HEK293 (cell line): Measurements from ENCODE around the gene WWOX.

Experiments used
- CTCF ChIA-PET: fragments of 350-600 bp; formaldehyde crosslinking; extraction: SDS; loops from one replicate; lab custom pipeline; 2021; ENCODE audit warnings: antibody characterized with exemption; lab: Yijun Ruan, JAX
- POLR2A ChIA-PET: fragments of 300-600 bp; formaldehyde crosslinking; extraction: SDS; loops from one replicate; lab custom pipeline; 2020; ENCODE audit warnings: antibody characterized with exemption, inconsistent platforms; lab: Yijun Ruan, JAX
- H3K27ac ChIP-seq: fragments of 200-500 bp; sonication (Bioruptor generic); 2 replicates; pipeline ENCODE4 v1.5.1; 2014; ENCODE audit warnings: low read depth, low read length, control low read depth, inconsistent platforms; ENCODE audit errors: extremely low read depth
- H3K36me3 ChIP-seq, 2 experiments: fragments of 200-500 bp in 1 of 2; sonication (Bioruptor generic) in 1 of 2; 1 replicate in 1 of 2; 2 replicates in 1 of 2; pipeline ENCODE4 v1.5.1; 2014 to 2017; ENCODE audit warnings: inconsistent platforms in 2 of 2, low read length in 2 of 2; ENCODE audit not compliant: control insufficient read depth in 2 of 2, insufficient read depth in 1 of 2
- H3K4me1 ChIP-seq: fragments of 200-500 bp; sonication (Bioruptor generic); 2 replicates; pipeline ENCODE4 v1.5.1; 2014; ENCODE audit warnings: mild to moderate bottlenecking, low read length, inconsistent platforms; ENCODE audit not compliant: control insufficient read depth, insufficient read depth
- H3K4me3 ChIP-seq: 2 replicates; pipeline ENCODE4 v1.5.1; 2011; ENCODE audit warnings: low read depth, mild to moderate bottlenecking, control low read depth, low read length, moderate library complexity
- H3K9me3 ChIP-seq: fragments of 200-500 bp; sonication (Bioruptor generic); 2 replicates; pipeline ENCODE4 v1.5.1; 2014; ENCODE audit warnings: low read depth, low read length, inconsistent platforms; ENCODE audit not compliant: control insufficient read depth, insufficient read depth
- BCL11A ChIP-seq: fragments of 450-650 bp; formaldehyde crosslinking; IDR thresholded peaks from 2 replicates; pipeline ENCODE4 v1.5.1; 2016; ENCODE audit warnings: low read depth, missing biosample characterization, missing genetic modification characterization
- EGR2 ChIP-seq: fragments of 450-650 bp; formaldehyde crosslinking; IDR thresholded peaks from 2 replicates; pipeline ENCODE4 v1.5.1; 2016; ENCODE audit warnings: low read depth, missing biosample characterization, missing genetic modification characterization
- OSR2 ChIP-seq: fragments of 450-650 bp; formaldehyde crosslinking; IDR thresholded peaks from 2 replicates; pipeline ENCODE4 v1.5.1; 2016; ENCODE audit warnings: missing biosample characterization, missing genetic modification characterization
- PATZ1 ChIP-seq: fragments of 450-650 bp; formaldehyde crosslinking; IDR thresholded peaks from 2 replicates; pipeline ENCODE4 v1.5.1; 2016; ENCODE audit warnings: missing biosample characterization, missing genetic modification characterization
- REPIN1 ChIP-seq: fragments of 450-650 bp; formaldehyde crosslinking; IDR thresholded peaks from 2 replicates; pipeline ENCODE4 v1.5.1; 2017; ENCODE audit warnings: missing biosample characterization, missing genetic modification characterization, low read depth
- SALL2 ChIP-seq: fragments of 450-650 bp; formaldehyde crosslinking; IDR thresholded peaks from 2 replicates; pipeline ENCODE4 v1.5.0; 2017; ENCODE audit warnings: missing biosample characterization, mild to moderate bottlenecking, missing genetic modification characterization, borderline replicate concordance
- TRIM28 ChIP-seq: IDR thresholded peaks from 2 replicates; pipeline ENCODE4 v1.6.1; 2011; ENCODE audit warnings: low read length, control low read depth, borderline replicate concordance
- WT1 ChIP-seq: fragments of 450-650 bp; formaldehyde crosslinking; IDR thresholded peaks from 2 replicates; pipeline ENCODE4 v1.5.1; 2016; ENCODE audit warnings: missing biosample characterization, missing genetic modification characterization
- ZBTB21 ChIP-seq: fragments of 450-650 bp; formaldehyde crosslinking; IDR thresholded peaks from 2 replicates; pipeline ENCODE4 v1.5.1; 2017; ENCODE audit warnings: missing biosample characterization, missing genetic modification characterization
- ZBTB7A ChIP-seq: fragments of 450-650 bp; formaldehyde crosslinking; IDR thresholded peaks from 2 replicates; pipeline ENCODE4 v1.5.1; 2016; ENCODE audit warnings: low read depth, missing biosample characterization, missing genetic modification characterization
- ZNF138 ChIP-seq: fragments of 450-650 bp; formaldehyde crosslinking; IDR thresholded peaks from 2 replicates; pipeline ENCODE4 v1.5.1; 2016; ENCODE audit warnings: missing biosample characterization, missing genetic modification characterization, borderline replicate concordance
- ZNF23 ChIP-seq: fragments of 450-650 bp; formaldehyde crosslinking; IDR thresholded peaks from 2 replicates; pipeline ENCODE4 v1.5.1; 2016; ENCODE audit warnings: missing biosample characterization, missing genetic modification characterization, borderline replicate concordance
- ZNF26 ChIP-seq: fragments of 450-650 bp; formaldehyde crosslinking; IDR thresholded peaks from 2 replicates; pipeline ENCODE4 v1.5.1; 2016; ENCODE audit warnings: missing biosample characterization, missing genetic modification characterization
- ZNF280D ChIP-seq: fragments of 450-650 bp; formaldehyde crosslinking; IDR thresholded peaks from 2 replicates; pipeline ENCODE4 v1.5.1; 2016; ENCODE audit warnings: missing biosample characterization, missing genetic modification characterization
- ZNF391 ChIP-seq: fragments of 450-650 bp; formaldehyde crosslinking; IDR thresholded peaks from 2 replicates; pipeline ENCODE4 v1.5.1; 2016; ENCODE audit warnings: low read depth, missing biosample characterization, missing genetic modification characterization, borderline replicate concordance
- ZNF404 ChIP-seq: fragments of 450-650 bp; formaldehyde crosslinking; IDR thresholded peaks from 2 replicates; pipeline ENCODE4 v1.5.1; 2017; ENCODE audit warnings: missing biosample characterization, missing genetic modification characterization
- ZNF623 ChIP-seq: fragments of 450-650 bp; formaldehyde crosslinking; IDR thresholded peaks from 2 replicates; pipeline ENCODE4 v1.5.1; 2016; ENCODE audit warnings: missing biosample characterization, missing genetic modification characterization
- ZNF768 ChIP-seq: fragments of 450-650 bp; formaldehyde crosslinking; IDR thresholded peaks from 2 replicates; pipeline ENCODE4 v1.5.1; 2018; ENCODE audit warnings: missing biosample characterization, mild to moderate bottlenecking, missing genetic modification characterization
- TF ChIP-seq, protein P1 (sequence below): fragments of 450-650 bp; formaldehyde crosslinking; IDR thresholded peaks from 2 replicates; pipeline ENCODE4 v1.5.1; 2016; ENCODE audit warnings: missing biosample characterization, missing genetic modification characterization, low read depth
- TF ChIP-seq, protein P2 (sequence below): fragments of 450-650 bp; formaldehyde crosslinking; IDR thresholded peaks from 2 replicates; pipeline ENCODE4 v1.5.1; 2016; ENCODE audit warnings: missing biosample characterization, missing genetic modification characterization
- TF ChIP-seq, protein P3 (sequence below): sonication (generic); formaldehyde crosslinking; IDR thresholded peaks from 2 replicates; pipeline ENCODE4 v1.8.1; 2022; ENCODE audit warnings: mild to moderate bottlenecking, moderate library complexity, missing genetic modification reagents
- TF ChIP-seq, protein P4 (sequence below): fragments of 450-650 bp; IDR thresholded peaks from 2 replicates; pipeline ENCODE4 v1.5.1; 2018; ENCODE audit warnings: missing biosample characterization, mild to moderate bottlenecking, missing genetic modification characterization

The WWOX gene

DNA sequence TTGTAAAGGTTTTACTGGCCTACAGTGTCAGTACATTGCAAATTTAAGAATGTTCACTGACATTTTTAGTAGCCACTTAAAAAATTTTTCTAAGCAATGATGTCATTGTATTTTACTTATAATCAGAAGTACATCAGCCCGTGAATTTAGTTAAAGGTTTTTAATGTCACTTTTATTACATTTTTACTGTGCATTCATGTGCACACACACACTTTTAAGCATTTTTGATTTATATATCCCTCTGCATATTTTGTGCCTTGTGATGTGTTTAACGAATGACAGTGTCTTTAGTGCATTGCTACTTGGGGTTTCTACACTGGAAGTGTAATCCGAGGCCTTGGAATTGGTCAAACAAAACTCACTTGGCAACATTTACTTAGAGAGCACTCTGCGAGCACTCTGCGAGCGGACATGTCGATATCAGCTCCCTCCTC lies 190.4 kb downstream of the WWOX start:
- H3K9me3 ChIP-seq = no peaks in the 10 kb centered on the region
- CTCF ChIA-PET = interaction anchor here (1.1 kb wide), 1 partner anchor 55 kb away, joined by 3 read pairs; no protein-coding TSS in a partner anchor
- no peak overlapping the region for H3K4me3 ChIP-seq
- H3K36me3 ChIP-seq = no peaks in the 10 kb centered on the region
- no peak overlapping the region for H3K27ac ChIP-seq
- POLR2A ChIA-PET = no interaction called here
- peaks cover 23% of the 10 kb centered on the region for H3K4me1 ChIP-seq
- TF ChIP-seq PATZ1 (tag by site-specific recombination) = no peak
- peak; percentile 80; the same call in 1 of the 2 replicates for TF ChIP-seq BCL11A (tag by site-specific recombination)
- TF ChIP-seq, protein P1, sequence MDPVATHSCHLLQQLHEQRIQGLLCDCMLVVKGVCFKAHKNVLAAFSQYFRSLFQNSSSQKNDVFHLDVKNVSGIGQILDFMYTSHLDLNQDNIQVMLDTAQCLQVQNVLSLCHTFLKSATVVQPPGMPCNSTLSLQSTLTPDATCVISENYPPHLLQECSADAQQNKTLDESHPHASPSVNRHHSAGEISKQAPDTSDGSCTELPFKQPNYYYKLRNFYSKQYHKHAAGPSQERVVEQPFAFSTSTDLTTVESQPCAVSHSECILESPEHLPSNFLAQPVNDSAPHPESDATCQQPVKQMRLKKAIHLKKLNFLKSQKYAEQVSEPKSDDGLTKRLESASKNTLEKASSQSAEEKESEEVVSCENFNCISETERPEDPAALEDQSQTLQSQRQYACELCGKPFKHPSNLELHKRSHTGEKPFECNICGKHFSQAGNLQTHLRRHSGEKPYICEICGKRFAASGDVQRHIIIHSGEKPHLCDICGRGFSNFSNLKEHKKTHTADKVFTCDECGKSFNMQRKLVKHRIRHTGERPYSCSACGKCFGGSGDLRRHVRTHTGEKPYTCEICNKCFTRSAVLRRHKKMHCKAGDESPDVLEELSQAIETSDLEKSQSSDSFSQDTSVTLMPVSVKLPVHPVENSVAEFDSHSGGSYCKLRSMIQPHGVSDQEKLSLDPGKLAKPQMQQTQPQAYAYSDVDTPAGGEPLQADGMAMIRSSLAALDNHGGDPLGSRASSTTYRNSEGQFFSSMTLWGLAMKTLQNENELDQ (tag by site-specific recombination) = no peak
- no peak for TF ChIP-seq ZNF138
- no peak for TF ChIP-seq ZNF26 (tag by site-specific recombination)
- TF ChIP-seq ZNF391 (tag by site-specific recombination) = 0 out of 2 replicates have a peak, but pooled peaks have one; percentile 17
- no peak for TF ChIP-seq ZNF768 (tag by site-specific recombination)
- no peak for TF ChIP-seq ZNF623
- TF ChIP-seq ZNF404 (tag by site-specific recombination) = no peak
- TF ChIP-seq WT1 = peak; percentile 80
- TF ChIP-seq EGR2 = no peak
- TF ChIP-seq ZNF23 (tag by site-specific recombination) = no peak
- TF ChIP-seq, protein P2, sequence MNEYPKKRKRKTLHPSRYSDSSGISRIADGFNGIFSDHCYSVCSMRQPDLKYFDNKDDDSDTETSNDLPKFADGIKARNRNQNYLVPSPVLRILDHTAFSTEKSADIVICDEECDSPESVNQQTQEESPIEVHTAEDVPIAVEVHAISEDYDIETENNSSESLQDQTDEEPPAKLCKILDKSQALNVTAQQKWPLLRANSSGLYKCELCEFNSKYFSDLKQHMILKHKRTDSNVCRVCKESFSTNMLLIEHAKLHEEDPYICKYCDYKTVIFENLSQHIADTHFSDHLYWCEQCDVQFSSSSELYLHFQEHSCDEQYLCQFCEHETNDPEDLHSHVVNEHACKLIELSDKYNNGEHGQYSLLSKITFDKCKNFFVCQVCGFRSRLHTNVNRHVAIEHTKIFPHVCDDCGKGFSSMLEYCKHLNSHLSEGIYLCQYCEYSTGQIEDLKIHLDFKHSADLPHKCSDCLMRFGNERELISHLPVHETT (tag by site-specific recombination) = peak; percentile 50; the same call in 1 of the 2 replicates
- TF ChIP-seq TRIM28 = 0 out of 2 replicates have a peak, but pooled peaks have one; percentile 1
- TF ChIP-seq ZBTB21 (tag by site-specific recombination) = no peak
- TF ChIP-seq ZBTB7A (tag by site-specific recombination) = no peak
- TF ChIP-seq, protein P3, sequence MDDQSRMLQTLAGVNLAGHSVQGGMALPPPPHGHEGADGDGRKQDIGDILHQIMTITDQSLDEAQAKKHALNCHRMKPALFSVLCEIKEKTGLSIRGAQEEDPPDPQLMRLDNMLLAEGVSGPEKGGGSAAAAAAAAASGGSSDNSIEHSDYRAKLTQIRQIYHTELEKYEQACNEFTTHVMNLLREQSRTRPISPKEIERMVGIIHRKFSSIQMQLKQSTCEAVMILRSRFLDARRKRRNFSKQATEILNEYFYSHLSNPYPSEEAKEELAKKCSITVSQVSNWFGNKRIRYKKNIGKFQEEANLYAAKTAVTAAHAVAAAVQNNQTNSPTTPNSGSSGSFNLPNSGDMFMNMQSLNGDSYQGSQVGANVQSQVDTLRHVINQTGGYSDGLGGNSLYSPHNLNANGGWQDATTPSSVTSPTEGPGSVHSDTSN (CRISPR knock-in tag) = no peak
- TF ChIP-seq, protein P4, sequence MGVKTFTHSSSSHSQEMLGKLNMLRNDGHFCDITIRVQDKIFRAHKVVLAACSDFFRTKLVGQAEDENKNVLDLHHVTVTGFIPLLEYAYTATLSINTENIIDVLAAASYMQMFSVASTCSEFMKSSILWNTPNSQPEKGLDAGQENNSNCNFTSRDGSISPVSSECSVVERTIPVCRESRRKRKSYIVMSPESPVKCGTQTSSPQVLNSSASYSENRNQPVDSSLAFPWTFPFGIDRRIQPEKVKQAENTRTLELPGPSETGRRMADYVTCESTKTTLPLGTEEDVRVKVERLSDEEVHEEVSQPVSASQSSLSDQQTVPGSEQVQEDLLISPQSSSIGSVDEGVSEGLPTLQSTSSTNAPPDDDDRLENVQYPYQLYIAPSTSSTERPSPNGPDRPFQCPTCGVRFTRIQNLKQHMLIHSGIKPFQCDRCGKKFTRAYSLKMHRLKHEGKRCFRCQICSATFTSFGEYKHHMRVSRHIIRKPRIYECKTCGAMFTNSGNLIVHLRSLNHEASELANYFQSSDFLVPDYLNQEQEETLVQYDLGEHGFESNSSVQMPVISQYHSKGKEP = peak; percentile 84; the same call in 1 of the 2 replicates
- TF ChIP-seq REPIN1 (tag by site-specific recombination) = no peak
- no peak for TF ChIP-seq SALL2 (tag by site-specific recombination)
- TF ChIP-seq OSR2 = peak; percentile 71
- no peak for TF ChIP-seq ZNF280D (tag by site-specific recombination)
